Suprapubic skin (tissue), 4 donors: ENCODE measurements around the gene ASB16. TPM values are rescaled to one million over a fixed set of nuclear protein-coding genes. Genes with fewer than 3 reads are reported as not detected.
A peak's percentile ranks its signal among the peaks of the same experiment; 100 is the strongest.

Experiments
- DNase-seq, 2 donors: peaks; one replicate each; pipeline ENCODE4 v3.0.0-alpha.2; 2019; ENCODE audit warnings: low spot score in 2 of 2
- H3K27ac ChIP-seq: fragments of 200-600 bp; sonication (generic); one replicate; pipeline ENCODE4 v1.5.1; 2019
- H3K27me3 ChIP-seq: fragments of 200-600 bp; sonication (generic); one replicate; pipeline ENCODE4 v1.5.1; 2019
- H3K36me3 ChIP-seq: fragments of 200-600 bp; sonication (generic); one replicate; pipeline ENCODE4 v1.5.1; 2019
- H3K4me1 ChIP-seq: fragments of 200-600 bp; sonication (generic); one replicate; pipeline ENCODE4 v1.5.1; 2019
- H3K4me3 ChIP-seq: fragments of 200-600 bp; sonication (generic); one replicate; pipeline ENCODE4 v1.5.1; 2019; ENCODE audit warnings: mild to moderate bottlenecking
- H3K9me3 ChIP-seq: fragments of 200-600 bp; sonication (generic); one replicate; pipeline ENCODE4 v1.5.1; 2019
- CTCF ChIP-seq, 2 donors: fragments of 200-600 bp in 1 of 2; fragments of 450-650 bp in 1 of 2; sonication (generic) in 1 of 2; IDR thresholded peaks; one replicate each; pipeline ENCODE4 v1.5.1; 2016 to 2019; ENCODE audit warnings: antibody characterized with exemption in 2 of 2, mild to moderate bottlenecking in 1 of 2, moderate library complexity in 1 of 2
- EP300 ChIP-seq: sonication (generic); formaldehyde crosslinking; IDR thresholded peaks from one replicate; pipeline ENCODE4 v1.6.1; 2017; ENCODE audit warnings: antibody characterized with exemption
- POLR2A ChIP-seq, 2 donors: fragments of 450-650 bp; IDR thresholded peaks; one replicate each; pipeline ENCODE4 v1.6.1; 2017; ENCODE audit warnings: antibody characterized with exemption in 2 of 2, mild to moderate bottlenecking in 2 of 2, moderate library complexity in 2 of 2
- POLR2AphosphoS5 ChIP-seq, 3 donors: sonication (generic); formaldehyde crosslinking; IDR thresholded peaks; one replicate each; pipeline ENCODE4 v1.6.1; 2017; ENCODE audit warnings: antibody characterized with exemption in 3 of 3
- WGBS: methylation state at CpG from one replicate; pipeline ENCODE4 v1.1.5; 2018; 5-methylcytosine and 5-hydroxymethylcytosine counted together
- total RNA-seq, 4 donors: library from RNA; depleted of rRNA; stranded (reverse); fragments of >200 nt; gene quantifications; one replicate each; pipeline ENCODE4 v1.1.0, GENCODE V29; 2016

Gene ASB16
- total RNA-seq, 4 donors from 2014 or later, result not detected

GRCh38 chr17:44220213-44221083 lies 49.9 kb downstream of the ASB16 start:
- peak in 1 of 2 donors; percentile 75 for DNase-seq
- no peaks in the 10 kb centered on the region for H3K9me3 ChIP-seq
- H3K27me3 ChIP-seq, result no peaks in the 10 kb centered on the region
- H3K4me3 ChIP-seq, result peak overlapping the region; percentile 77
- no peak for TF ChIP-seq POLR2AphosphoS5 (IDR thresholded peaks at IDR 0.05)
- no peak for TF ChIP-seq POLR2A (IDR thresholded peaks at IDR 0.05)
- no peak for TF ChIP-seq EP300
- TF ChIP-seq CTCF (IDR thresholded peaks at IDR 0.05), result no peak
- peaks cover 15% of the 10 kb centered on the region for H3K36me3 ChIP-seq
- peaks cover 45% of the 10 kb centered on the region for H3K4me1 ChIP-seq
- WGBS, result under 1% methylated on average over 43 of the region's 108 CpGs
- H3K27ac ChIP-seq, result peak overlapping the region; percentile 100

- DNase-seq, result peak; percentile 89 to 92
- no peaks in the 10 kb centered on the region for H3K27me3 ChIP-seq
- peak overlapping the region; percentile 100 for H3K27ac ChIP-seq
- H3K9me3 ChIP-seq, result no peaks in the 10 kb centered on the region
- TF ChIP-seq EP300 (no peak), POLR2AphosphoS5 (IDR thresholded peaks at IDR 0.05) (peak in 2 of 3 donors; percentile 13 to 44)
- peaks cover 7% of the 10 kb centered on the region for H3K36me3 ChIP-seq
- peaks cover 45% of the 10 kb centered on the region for H3K4me1 ChIP-seq
- peak overlapping the region; percentile 77 for H3K4me3 ChIP-seq
- WGBS, result under 1% methylated on average over 38 of the region's 54 CpGs
These were observed 50.8 kb downstream of the ASB16 start for GRCh38 chr17:44221084-44221861.

GRCh38 chr17:44221862-44222111 lies 51.3 kb downstream of the ASB16 start:
- under 1% methylated on average over 17 of the region's 17 CpGs for WGBS

GRCh38 chr17:44222112-44222869 lies 51.8 kb downstream of the ASB16 start:
- under 1% methylated on average over 35 of the region's 36 CpGs for WGBS
- peaks cover 35% of the 10 kb centered on the region for H3K4me1 ChIP-seq
- peak in 1 of 3 donors; percentile 25 for TF ChIP-seq POLR2AphosphoS5 (IDR thresholded peaks at IDR 0.05)
- no peak for TF ChIP-seq POLR2A (IDR thresholded peaks at IDR 0.05)
- no peak for TF ChIP-seq EP300
- no peak for TF ChIP-seq CTCF (IDR thresholded peaks at IDR 0.05)

More at GRCh38 chr17:44221862-44222111, 51.3 kb downstream of the ASB16 start:
- Histone ChIP-seq H3K27ac (peak overlapping the region; percentile 100), H3K36me3 (peaks cover 1% of the 10 kb centered on the region), H3K4me1 (peaks cover 40% of the 10 kb centered on the region), H3K4me3 (peak overlapping the region; percentile 77), H3K9me3 (no peaks in the 10 kb centered on the region), H3K27me3 (no peaks in the 10 kb centered on the region)
- DNase-seq, result peak in 1 of 2 donors; percentile 72
- TF ChIP-seq CTCF (IDR thresholded peaks at IDR 0.05) (no peak), POLR2A (IDR thresholded peaks at IDR 0.05) (no peak), EP300 (no peak), POLR2AphosphoS5 (IDR thresholded peaks at IDR 0.05) (no peak)

GRCh38 chr17:44223541-44224071 lies 53.1 kb downstream of the ASB16 start:
- 17% methylated on average over 7 of the region's 7 CpGs for WGBS
- Histone ChIP-seq H3K36me3 (no peaks in the 10 kb centered on the region), H3K27me3 (no peaks in the 10 kb centered on the region), H3K27ac (no peak overlapping the region), H3K4me3 (no peak overlapping the region), H3K4me1 (peaks cover 24% of the 10 kb centered on the region), H3K9me3 (no peaks in the 10 kb centered on the region)
- peak in 1 of 2 donors; percentile 68 for DNase-seq
- no peak for TF ChIP-seq CTCF (IDR thresholded peaks at IDR 0.05)
- no peak for TF ChIP-seq EP300
- TF ChIP-seq POLR2A (IDR thresholded peaks at IDR 0.05), result no peak
- no peak for TF ChIP-seq POLR2AphosphoS5 (IDR thresholded peaks at IDR 0.05)

More at GRCh38 chr17:44222112-44222869, 51.8 kb downstream of the ASB16 start:
- no peaks in the 10 kb centered on the region for H3K9me3 ChIP-seq
- peak overlapping the region; percentile 77 for H3K4me3 ChIP-seq
- H3K27me3 ChIP-seq, result no peaks in the 10 kb centered on the region
- H3K36me3 ChIP-seq, result no peaks in the 10 kb centered on the region
- peak overlapping the region; percentile 100 for H3K27ac ChIP-seq
- DNase-seq, result peak; percentile 83 to 88
